Activated naive CD4-positive, alpha-beta T cell treated with anti-CD3 and anti-CD28 coated beads, Interleukin-2, amount 10 ng/mL, durations not matched to agents 7 days and 5 days (primary cell): ENCODE results near the gene PRND.
"Not testable (repeated sequence)": the region's sequence is repeated elsewhere in the genome, so short reads cannot be mapped to it uniquely, and the experiment has no call there.

Experiments
- CTCF ChIA-PET: fragments of 350-600 bp; sonication (Branson Sonifier 250); formaldehyde crosslinking; loops from one replicate; lab custom pipeline; 2021; ENCODE audit warnings: antibody characterized with exemption; lab: Charles Lee
- DNase-seq: peaks from one replicate; pipeline ENCODE4 v3.0.0-alpha.2; 2020
- H3K27ac Mint-ChIP-seq: one replicate; pipeline ENCODE4 v1.8.0; 2021; ENCODE audit warnings: mild to moderate bottlenecking, moderate library complexity, mixed read lengths
- H3K27me3 Mint-ChIP-seq: one replicate; pipeline ENCODE4 v1.8.0; 2021; ENCODE audit warnings: mild to moderate bottlenecking, mixed read lengths
- H3K36me3 Mint-ChIP-seq: one replicate; pipeline ENCODE4 v1.8.0; 2021; ENCODE audit warnings: mixed read lengths
- H3K4me1 Mint-ChIP-seq: one replicate; pipeline ENCODE4 v1.8.0; 2021; ENCODE audit warnings: mixed read lengths
- H3K4me3 Mint-ChIP-seq: one replicate; pipeline ENCODE4 v1.8.0; 2021; ENCODE audit warnings: mild to moderate bottlenecking, moderate library complexity, mixed read lengths
- H3K9me3 Mint-ChIP-seq: one replicate; pipeline ENCODE4 v1.8.0; 2021; ENCODE audit warnings: mixed read lengths

Gene PRND

GRCh38 chr20:4717816-4718570 is 3.7 kb upstream of the PRND start:
- H3K27ac Mint-ChIP-seq, result no peak overlapping the region

GRCh38 chr20:4719190-4719589 is 2.5 kb upstream of the PRND start:
- CTCF ChIA-PET, result interaction anchor here (1.7 to 3.5 kb wide), 6 partner anchors 53 to 117 kb away, joined by 5 to 20 read pairs (median 16); no protein-coding TSS in a partner anchor
- no peaks in the 10 kb centered on the region for H3K9me3 Mint-ChIP-seq
- peaks cover 7% of the 10 kb centered on the region for H3K4me1 Mint-ChIP-seq
- no peak overlapping the region for H3K4me3 Mint-ChIP-seq
- H3K27me3 Mint-ChIP-seq, result peaks cover 19% of the 10 kb centered on the region
- no peaks in the 10 kb centered on the region for H3K36me3 Mint-ChIP-seq
- no peak overlapping the region for H3K27ac Mint-ChIP-seq
- DNase-seq, result no peak

More at GRCh38 chr20:4717816-4718570, 3.7 kb upstream of the PRND start:
- H3K9me3 Mint-ChIP-seq, result no peaks in the 10 kb centered on the region
- CTCF ChIA-PET, result interaction anchor here (1.2 to 3.5 kb wide), 3 partner anchors 104 to 112 kb away, joined by 3 to 19 read pairs (median 17); no protein-coding TSS in a partner anchor
- no peak overlapping the region for H3K4me3 Mint-ChIP-seq
- H3K36me3 Mint-ChIP-seq, result no peaks in the 10 kb centered on the region
- peaks cover 27% of the 10 kb centered on the region for H3K27me3 Mint-ChIP-seq
- DNase-seq, result no peak
- peaks cover 7% of the 10 kb centered on the region for H3K4me1 Mint-ChIP-seq

- peak; percentile 82 for DNase-seq
- H3K4me3 Mint-ChIP-seq, result no peak overlapping the region
- CTCF ChIA-PET, result interaction anchor here (0.9 to 3.5 kb wide), 8 partner anchors 16 to 118 kb away, joined by 3 to 20 read pairs (median 10); no protein-coding TSS in a partner anchor
- no peaks in the 10 kb centered on the region for H3K36me3 Mint-ChIP-seq
- peaks cover 16% of the 10 kb centered on the region for H3K27me3 Mint-ChIP-seq
- peaks cover 7% of the 10 kb centered on the region for H3K4me1 Mint-ChIP-seq
- H3K27ac Mint-ChIP-seq, result no peak overlapping the region
- H3K9me3 Mint-ChIP-seq, result no peaks in the 10 kb centered on the region
Measured at GRCh38 chr20:4720041-4720976, 1.4 kb upstream of the PRND start.

GRCh38 chr20:4720977-4721349 is 746 bp upstream of the PRND start:
- peaks cover 7% of the 10 kb centered on the region for H3K4me1 Mint-ChIP-seq
- H3K27ac Mint-ChIP-seq, result no peak overlapping the region
- no peaks in the 10 kb centered on the region for H3K9me3 Mint-ChIP-seq
- CTCF ChIA-PET, result interaction anchor here (1.2 to 3.5 kb wide), 6 partner anchors 16 to 119 kb away, joined by 3 to 20 read pairs (median 16); no protein-coding TSS in a partner anchor
- DNase-seq, result no peak
- H3K4me3 Mint-ChIP-seq, result no peak overlapping the region
- peaks cover 16% of the 10 kb centered on the region for H3K27me3 Mint-ChIP-seq
- H3K36me3 Mint-ChIP-seq, result no peaks in the 10 kb centered on the region

GRCh38 chr20:4722571-4722970 is 862 bp downstream of the PRND start:
- no peak overlapping the region for H3K27ac Mint-ChIP-seq
- no peak for DNase-seq
- H3K4me1 Mint-ChIP-seq, result peaks cover 19% of the 10 kb centered on the region

GRCh38 chr20:4722993-4723392 is 1.3 kb downstream of the PRND start:
- DNase-seq, result no peak
- Mint-ChIP-seq H3K4me1 (peaks cover 20% of the 10 kb centered on the region), H3K9me3 (no peaks in the 10 kb centered on the region), H3K27me3 (peaks cover 7% of the 10 kb centered on the region), H3K36me3 (no peaks in the 10 kb centered on the region), H3K27ac (no peak overlapping the region), H3K4me3 (no peak overlapping the region)
- CTCF ChIA-PET, result interaction anchor here (0.7 to 2.5 kb wide), 6 partner anchors 108 to 131 kb away, joined by 3 to 17 read pairs (median 6); no protein-coding TSS in a partner anchor

More at GRCh38 chr20:4722571-4722970, 862 bp downstream of the PRND start:
- peaks cover 8% of the 10 kb centered on the region for H3K27me3 Mint-ChIP-seq
- no peaks in the 10 kb centered on the region for H3K9me3 Mint-ChIP-seq
- H3K4me3 Mint-ChIP-seq, result no peak overlapping the region
- CTCF ChIA-PET, result interaction anchor here (0.7 to 2.5 kb wide), 7 partner anchors 109 to 130 kb away, joined by 3 to 17 read pairs (median 5); no protein-coding TSS in a partner anchor
- H3K36me3 Mint-ChIP-seq, result no peaks in the 10 kb centered on the region

- peaks cover 23% of the 10 kb centered on the region for H3K4me1 Mint-ChIP-seq
- not testable (repeated sequence) for H3K36me3 Mint-ChIP-seq, DNase-seq, H3K9me3 Mint-ChIP-seq, H3K27ac Mint-ChIP-seq, H3K4me3 Mint-ChIP-seq, H3K27me3 Mint-ChIP-seq
- CTCF ChIA-PET, result interaction anchor here (1.0 to 3.5 kb wide), 6 partner anchors 108 to 122 kb away, joined by 3 to 18 read pairs (median 7); no protein-coding TSS in a partner anchor
Measured at GRCh38 chr20:4723553-4723952, 1.8 kb downstream of the PRND start.

GRCh38 chr20:4724459-4725262 is 3.0 kb downstream of the PRND start:
- DNase-seq, result no peak
- no peak overlapping the region for H3K27ac Mint-ChIP-seq
- H3K4me1 Mint-ChIP-seq, result peaks cover 23% of the 10 kb centered on the region
- CTCF ChIA-PET, result interaction anchor here (0.8 to 3.5 kb wide), 6 partner anchors 109 to 231 kb away, joined by 3 to 18 read pairs (median 4); no protein-coding TSS in a partner anchor
- H3K36me3 Mint-ChIP-seq, result no peaks in the 10 kb centered on the region
- no peak overlapping the region for H3K4me3 Mint-ChIP-seq
- no peaks in the 10 kb centered on the region for H3K9me3 Mint-ChIP-seq
- peaks cover 7% of the 10 kb centered on the region for H3K27me3 Mint-ChIP-seq

GRCh38 chr20:4725263-4725550 is 3.5 kb downstream of the PRND start:
- CTCF ChIA-PET, result interaction anchor here (0.5 to 3.5 kb wide), 5 partner anchors 15 to 1173 kb away, joined by 3 to 18 read pairs (median 4); no protein-coding TSS in a partner anchor
- no peak overlapping the region for H3K4me3 Mint-ChIP-seq
- peaks cover 23% of the 10 kb centered on the region for H3K4me1 Mint-ChIP-seq
- H3K27ac Mint-ChIP-seq, result no peak overlapping the region
- DNase-seq, result no peak
- no peaks in the 10 kb centered on the region for H3K36me3 Mint-ChIP-seq
- H3K27me3 Mint-ChIP-seq, result peaks cover 7% of the 10 kb centered on the region
- H3K9me3 Mint-ChIP-seq, result no peaks in the 10 kb centered on the region

GRCh38 chr20:4726710-4727397 is 5.1 kb downstream of the PRND start:
- CTCF ChIA-PET, result interaction anchor here (1.0 to 3.5 kb wide), 5 partner anchors 9 to 124 kb away, joined by 3 to 18 read pairs (median 5); no protein-coding TSS in a partner anchor
- H3K27ac Mint-ChIP-seq, result peak overlapping the region; percentile 35
- peaks cover 5% of the 10 kb centered on the region for H3K27me3 Mint-ChIP-seq
- peak overlapping the region; percentile 50 for H3K4me3 Mint-ChIP-seq
- peaks cover 16% of the 10 kb centered on the region for H3K4me1 Mint-ChIP-seq
- DNase-seq, result peak; percentile 69
- H3K36me3 Mint-ChIP-seq, result no peaks in the 10 kb centered on the region
- H3K9me3 Mint-ChIP-seq, result no peaks in the 10 kb centered on the region

- CTCF ChIA-PET, result interaction anchor here (0.6 to 1.1 kb wide), 3 partner anchors 11 to 141 kb away, joined by 3 to 5 read pairs (median 3); no protein-coding TSS in a partner anchor
Measured at GRCh38 chr20:4728120-4728760, 6.5 kb downstream of the PRND start.

GRCh38 chr20:4729265-4729664 is 7.6 kb downstream of the PRND start:
- Mint-ChIP-seq H3K36me3 (no peaks in the 10 kb centered on the region), H3K27me3 (peaks cover 16% of the 10 kb centered on the region), H3K27ac (no peak overlapping the region), H3K4me1 (peaks cover 16% of the 10 kb centered on the region), H3K9me3 (no peaks in the 10 kb centered on the region), H3K4me3 (no peak overlapping the region)
- CTCF ChIA-PET, result interaction anchor here (1.1 kb wide), 1 partner anchor 121 kb away, joined by 3 read pairs; no protein-coding TSS in a partner anchor
- no peak for DNase-seq

More at GRCh38 chr20:4728120-4728760, 6.5 kb downstream of the PRND start:
- no peaks in the 10 kb centered on the region for H3K36me3 Mint-ChIP-seq
- peaks cover 13% of the 10 kb centered on the region for H3K27me3 Mint-ChIP-seq
- H3K4me1 Mint-ChIP-seq, result peaks cover 16% of the 10 kb centered on the region
- DNase-seq, result no peak
- no peaks in the 10 kb centered on the region for H3K9me3 Mint-ChIP-seq
- no peak overlapping the region for H3K27ac Mint-ChIP-seq
- H3K4me3 Mint-ChIP-seq, result no peak overlapping the region
